AG04449 (cell line): ENCODE data around the gene C9.

Source experiments
- CTCF ChIA-PET: fragments of 350-600 bp; formaldehyde crosslinking; extraction: SDS; loops from one replicate; lab custom pipeline; 2021; ENCODE audit warnings: antibody characterized with exemption; lab: Yijun Ruan, JAX
- POLR2A ChIA-PET: fragments of 400-600, 350-600 bp; formaldehyde crosslinking; extraction: SDS; loops from one replicate; lab custom pipeline; 2020; ENCODE audit warnings: antibody characterized with exemption, inconsistent platforms; lab: Yijun Ruan, JAX
- DNase-seq: peaks from one replicate; pipeline ENCODE4 v3.0.0-alpha.2; 2010; ENCODE audit warnings: low read depth, low spot score
- H3K4me3 ChIP-seq: 2 replicates; pipeline ENCODE4 v1.5.1; 2011; ENCODE audit warnings: low read depth, mild to moderate bottlenecking, control low read depth, low read length
- TF ChIP-seq, protein P1 (sequence below): IDR thresholded peaks from one replicate; pipeline ENCODE4 v1.5.1; 2011; ENCODE audit warnings: mild to moderate bottlenecking, moderate library complexity, low read length, control low read depth, inconsistent platforms; ENCODE audit not compliant: insufficient read depth; ENCODE audit errors: missing control alignments

The C9 gene

GRCh38 chr5:39395521-39395920 lies 31.2 kb upstream of the C9 start:
- DNase-seq, result no peak
- no peak overlapping the region for H3K4me3 ChIP-seq
- ChIA-PET CTCF (interaction anchor here (1.0 to 9.1 kb wide), 5 partner anchors 19 to 175 kb away, joined by 3 to 76 read pairs (median 11); no protein-coding TSS in a partner anchor), POLR2A (interaction anchor here (0.7 to 3.6 kb wide), 4 partner anchors 15 to 152 kb away, joined by 3 to 22 read pairs (median 4); partner anchors contain the start of gene DAB2)
- TF ChIP-seq, protein P1, sequence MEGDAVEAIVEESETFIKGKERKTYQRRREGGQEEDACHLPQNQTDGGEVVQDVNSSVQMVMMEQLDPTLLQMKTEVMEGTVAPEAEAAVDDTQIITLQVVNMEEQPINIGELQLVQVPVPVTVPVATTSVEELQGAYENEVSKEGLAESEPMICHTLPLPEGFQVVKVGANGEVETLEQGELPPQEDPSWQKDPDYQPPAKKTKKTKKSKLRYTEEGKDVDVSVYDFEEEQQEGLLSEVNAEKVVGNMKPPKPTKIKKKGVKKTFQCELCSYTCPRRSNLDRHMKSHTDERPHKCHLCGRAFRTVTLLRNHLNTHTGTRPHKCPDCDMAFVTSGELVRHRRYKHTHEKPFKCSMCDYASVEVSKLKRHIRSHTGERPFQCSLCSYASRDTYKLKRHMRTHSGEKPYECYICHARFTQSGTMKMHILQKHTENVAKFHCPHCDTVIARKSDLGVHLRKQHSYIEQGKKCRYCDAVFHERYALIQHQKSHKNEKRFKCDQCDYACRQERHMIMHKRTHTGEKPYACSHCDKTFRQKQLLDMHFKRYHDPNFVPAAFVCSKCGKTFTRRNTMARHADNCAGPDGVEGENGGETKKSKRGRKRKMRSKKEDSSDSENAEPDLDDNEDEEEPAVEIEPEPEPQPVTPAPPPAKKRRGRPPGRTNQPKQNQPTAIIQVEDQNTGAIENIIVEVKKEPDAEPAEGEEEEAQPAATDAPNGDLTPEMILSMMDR, result no peak

DNA sequence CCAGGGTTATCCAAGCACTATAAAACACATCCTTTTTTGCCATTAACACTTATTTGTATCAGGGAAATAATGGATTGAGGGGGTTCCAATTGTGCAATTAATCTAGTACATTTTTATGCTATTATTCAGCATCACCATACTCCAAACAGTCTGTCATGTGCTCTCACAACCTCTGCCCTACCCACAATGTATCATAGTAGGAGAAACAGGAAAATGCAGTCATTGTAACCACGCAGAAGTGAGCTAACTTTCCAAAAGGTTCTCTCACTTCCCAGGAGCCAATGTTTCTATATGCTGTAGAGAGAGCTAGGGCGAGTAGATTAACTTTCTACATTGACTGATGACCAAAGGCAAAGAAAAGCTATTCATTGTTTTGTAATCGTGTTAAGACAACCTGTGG lies 30.7 kb upstream of the C9 start:
- ChIA-PET CTCF (interaction anchor here (1.0 to 9.1 kb wide), 5 partner anchors 18 to 176 kb away, joined by 3 to 76 read pairs (median 11); no protein-coding TSS in a partner anchor), POLR2A (interaction anchor here (0.7 to 3.6 kb wide), 4 partner anchors 15 to 153 kb away, joined by 3 to 22 read pairs (median 4); partner anchors contain the start of gene DAB2)
- TF ChIP-seq, protein P1, result no peak
- H3K4me3 ChIP-seq, result no peak overlapping the region
- no peak for DNase-seq

DNA sequence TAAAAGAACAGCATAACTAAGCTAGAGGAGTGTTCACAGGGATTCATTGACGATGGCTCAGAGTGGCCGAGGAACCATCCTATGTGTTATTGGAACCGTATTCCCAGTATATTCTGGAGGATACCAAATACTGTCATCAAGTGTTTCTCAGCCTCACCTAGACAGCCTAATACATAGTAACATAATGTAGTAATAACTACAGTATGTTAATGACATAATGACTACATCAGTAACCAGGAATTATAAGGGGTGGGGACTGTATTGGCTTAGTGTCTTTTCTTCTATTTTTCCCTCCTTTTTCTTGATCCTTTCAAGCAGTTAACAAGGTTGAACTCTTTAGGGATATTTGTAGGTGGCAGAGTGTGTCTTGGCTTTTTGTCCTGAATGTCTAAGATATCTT lies 26.6 kb upstream of the C9 start:
- ChIA-PET POLR2A (no interaction called here), CTCF (interaction anchor here (1.0 to 4.8 kb wide), 2 partner anchors 14 to 22 kb away, joined by 3 to 28 read pairs; no protein-coding TSS in a partner anchor)
- TF ChIP-seq, protein P1, result no peak

DNA sequence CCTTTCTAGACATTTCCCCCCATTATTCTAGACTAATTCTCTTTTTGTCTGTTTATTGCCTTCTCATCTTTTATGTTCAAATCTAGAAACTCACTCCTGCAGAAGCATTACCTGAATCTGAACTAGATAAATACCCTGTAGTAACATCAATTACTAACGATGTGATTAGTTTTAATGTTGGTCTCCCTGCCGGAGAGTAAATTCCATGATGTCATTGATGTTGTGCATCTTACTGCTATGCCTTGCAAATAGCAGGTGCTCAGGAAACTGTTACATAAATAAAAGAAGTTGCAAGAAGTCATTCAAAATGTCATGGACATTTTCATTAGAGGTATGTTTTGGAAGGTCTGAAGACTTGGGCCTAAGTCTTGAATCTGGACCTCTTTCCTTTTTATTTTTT lies 23.0 kb upstream of the C9 start:
- TF ChIP-seq, protein P1, result no peak
- ChIA-PET POLR2A (no interaction called here), CTCF (no interaction called here)
- DNase-seq, result no peak
- H3K4me3 ChIP-seq, result no peak overlapping the region

More for the DNA sequence above, 26.6 kb upstream of the C9 start:
- no peak for DNase-seq
- H3K4me3 ChIP-seq, result no peak overlapping the region

GRCh38 chr5:39384271-39384670 lies 20.0 kb upstream of the C9 start:
- no peak overlapping the region for H3K4me3 ChIP-seq
- DNase-seq, result no peak
- ChIA-PET CTCF (interaction anchor here (1.2 to 4.0 kb wide), 4 partner anchors 8 to 188 kb away, joined by 3 to 29 read pairs (median 18); no protein-coding TSS in a partner anchor), POLR2A (no interaction called here)
- TF ChIP-seq, protein P1, result no peak

DNA sequence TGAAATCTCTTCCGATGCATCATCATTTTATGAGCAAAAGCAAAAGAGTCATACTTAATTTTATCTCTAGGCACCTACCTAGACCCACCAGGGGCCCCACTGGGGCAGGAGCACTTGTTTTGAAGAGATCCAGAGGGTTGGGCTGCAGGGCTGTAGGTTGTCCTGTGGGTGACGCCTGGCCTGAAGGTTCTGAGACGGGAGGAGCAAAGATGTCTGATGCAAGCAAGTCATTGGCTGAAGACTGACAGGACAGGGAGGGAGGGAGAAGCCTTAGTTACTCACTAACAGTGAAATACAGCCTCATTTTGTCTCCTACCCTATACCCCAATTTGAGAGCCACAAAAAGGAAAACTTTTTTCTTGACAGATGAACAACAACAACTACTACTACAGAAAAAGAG lies 17.1 kb upstream of the C9 start:
- TF ChIP-seq, protein P1, result no peak
- no peak for DNase-seq
- POLR2A ChIA-PET, result no interaction called here
- CTCF ChIA-PET, result interaction anchor here (0.6 to 4.0 kb wide), 4 partner anchors 8 to 267 kb away, joined by 3 to 24 read pairs (median 7); no protein-coding TSS in a partner anchor
- H3K4me3 ChIP-seq, result no peak overlapping the region
